ENCODE measurements around the gene ZNF283.

DNA sequence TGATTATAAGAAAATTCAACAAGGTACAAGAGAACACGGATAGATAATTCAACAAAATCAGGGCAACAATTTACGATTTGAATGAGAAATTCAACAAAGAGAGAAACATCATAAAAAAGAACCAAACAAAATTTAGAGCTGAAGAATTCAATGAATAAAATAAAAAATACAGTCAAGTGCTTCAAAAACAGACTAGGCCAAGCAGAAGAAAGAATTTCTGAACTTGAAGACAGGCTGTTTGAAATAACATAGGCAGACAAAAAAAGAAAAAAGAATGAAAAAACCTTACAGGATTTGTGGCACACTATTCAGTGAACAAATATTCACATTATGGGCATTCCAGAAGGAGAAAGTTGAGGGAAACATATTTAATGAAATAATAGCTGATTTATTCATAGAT, 31.1 kb downstream of the ZNF283 start:
- TF ChIP-seq, protein P1, sequence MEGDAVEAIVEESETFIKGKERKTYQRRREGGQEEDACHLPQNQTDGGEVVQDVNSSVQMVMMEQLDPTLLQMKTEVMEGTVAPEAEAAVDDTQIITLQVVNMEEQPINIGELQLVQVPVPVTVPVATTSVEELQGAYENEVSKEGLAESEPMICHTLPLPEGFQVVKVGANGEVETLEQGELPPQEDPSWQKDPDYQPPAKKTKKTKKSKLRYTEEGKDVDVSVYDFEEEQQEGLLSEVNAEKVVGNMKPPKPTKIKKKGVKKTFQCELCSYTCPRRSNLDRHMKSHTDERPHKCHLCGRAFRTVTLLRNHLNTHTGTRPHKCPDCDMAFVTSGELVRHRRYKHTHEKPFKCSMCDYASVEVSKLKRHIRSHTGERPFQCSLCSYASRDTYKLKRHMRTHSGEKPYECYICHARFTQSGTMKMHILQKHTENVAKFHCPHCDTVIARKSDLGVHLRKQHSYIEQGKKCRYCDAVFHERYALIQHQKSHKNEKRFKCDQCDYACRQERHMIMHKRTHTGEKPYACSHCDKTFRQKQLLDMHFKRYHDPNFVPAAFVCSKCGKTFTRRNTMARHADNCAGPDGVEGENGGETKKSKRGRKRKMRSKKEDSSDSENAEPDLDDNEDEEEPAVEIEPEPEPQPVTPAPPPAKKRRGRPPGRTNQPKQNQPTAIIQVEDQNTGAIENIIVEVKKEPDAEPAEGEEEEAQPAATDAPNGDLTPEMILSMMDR (IDR thresholded peaks at IDR 0.05), result no peak
- no peak for TF ChIP-seq POLR2A (IDR thresholded peaks at IDR 0.05)

Measured in body of pancreas (tissue), 4 donors.